Measurements from ENCODE around the gene DMRT2.

DNA sequence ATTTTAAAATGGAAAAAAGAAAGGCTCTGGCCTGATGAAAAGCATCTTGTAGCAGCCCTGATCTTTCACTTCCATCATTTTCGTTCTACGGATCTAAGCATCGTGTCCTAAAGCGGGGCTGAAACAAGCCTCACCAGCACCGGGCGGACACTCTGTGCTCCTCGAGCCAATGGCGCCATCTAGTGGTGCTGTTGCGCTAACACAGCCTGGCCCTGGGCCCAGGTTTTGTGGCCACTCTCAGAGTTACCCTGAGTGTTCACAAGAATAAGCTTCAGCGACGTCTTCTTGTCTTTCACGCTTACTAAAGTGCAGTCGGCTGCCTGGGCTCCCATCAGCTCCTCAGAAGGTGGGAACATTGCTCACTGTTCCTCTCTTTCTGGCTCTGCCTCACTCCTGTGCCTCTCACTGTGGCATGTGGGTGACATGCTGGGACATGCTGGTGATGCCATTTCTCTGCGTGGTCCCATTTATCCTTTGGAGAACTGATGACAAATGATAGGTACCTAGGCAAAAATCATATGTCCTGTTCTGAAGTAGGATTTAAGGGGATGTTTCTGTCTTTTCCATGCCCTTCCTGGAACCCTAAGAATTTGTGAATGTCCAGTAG is 41.0 kb upstream of the DMRT2 start:
- TF ChIP-seq, protein P1, sequence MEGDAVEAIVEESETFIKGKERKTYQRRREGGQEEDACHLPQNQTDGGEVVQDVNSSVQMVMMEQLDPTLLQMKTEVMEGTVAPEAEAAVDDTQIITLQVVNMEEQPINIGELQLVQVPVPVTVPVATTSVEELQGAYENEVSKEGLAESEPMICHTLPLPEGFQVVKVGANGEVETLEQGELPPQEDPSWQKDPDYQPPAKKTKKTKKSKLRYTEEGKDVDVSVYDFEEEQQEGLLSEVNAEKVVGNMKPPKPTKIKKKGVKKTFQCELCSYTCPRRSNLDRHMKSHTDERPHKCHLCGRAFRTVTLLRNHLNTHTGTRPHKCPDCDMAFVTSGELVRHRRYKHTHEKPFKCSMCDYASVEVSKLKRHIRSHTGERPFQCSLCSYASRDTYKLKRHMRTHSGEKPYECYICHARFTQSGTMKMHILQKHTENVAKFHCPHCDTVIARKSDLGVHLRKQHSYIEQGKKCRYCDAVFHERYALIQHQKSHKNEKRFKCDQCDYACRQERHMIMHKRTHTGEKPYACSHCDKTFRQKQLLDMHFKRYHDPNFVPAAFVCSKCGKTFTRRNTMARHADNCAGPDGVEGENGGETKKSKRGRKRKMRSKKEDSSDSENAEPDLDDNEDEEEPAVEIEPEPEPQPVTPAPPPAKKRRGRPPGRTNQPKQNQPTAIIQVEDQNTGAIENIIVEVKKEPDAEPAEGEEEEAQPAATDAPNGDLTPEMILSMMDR (IDR thresholded peaks at IDR 0.05; ENCODE audit: insufficient read depth, low read length, poor library complexity, severe bottlenecking) = peak; percentile 80
- TF ChIP-seq EZH2phosphoT487 (conservative IDR thresholded peaks at IDR 0.05; ENCODE audit: low read length) = no peak

All from SU-DHL-6 (cell line).